Natural killer cell treated with Interleukin-12 subunit alpha and Interleukin-12 subunit beta and Interleukin-15 and Interleukin-18, amount 100 ng/mL, for 72 hours (primary cell): ENCODE data around the gene TMEM143. TPM values are rescaled to one million over a fixed set of nuclear protein-coding genes. Genes with fewer than 3 reads are reported as not detected.

Experiments
- ATAC-seq, 2 donors: fragments of 150-1000 bp; cut with Tn5 transposase in 1 of 2; sonication (Bioruptor Pico), chemical (Tn5 transposase) in 1 of 2; 2 replicates each; pipeline ENCODE4 v1.10.0; 2021
- DNase-seq: peaks from one replicate; pipeline ENCODE4 v3.0.0; 2022; ENCODE audit warnings: low spot score
- H3K27ac Mint-ChIP-seq, 2 donors: 1 replicate in 1 of 2; 2 replicates in 1 of 2; pipeline ENCODE4 v1.8.0; 2022; ENCODE audit warnings: mixed read lengths in 2 of 2, mild to moderate bottlenecking in 1 of 2, moderate library complexity in 1 of 2
- H3K27me3 Mint-ChIP-seq, 2 donors: 1 replicate in 1 of 2; 2 replicates in 1 of 2; pipeline ENCODE4 v1.8.0; 2022; ENCODE audit warnings: mixed read lengths in 2 of 2
- H3K36me3 Mint-ChIP-seq: one replicate; pipeline ENCODE4 v1.8.0; 2022; ENCODE audit warnings: mixed read lengths
- H3K4me1 Mint-ChIP-seq, 2 donors: 1 replicate in 1 of 2; 2 replicates in 1 of 2; pipeline ENCODE4 v1.8.0; 2022; ENCODE audit warnings: low read depth in 2 of 2, mixed read lengths in 2 of 2, mild to moderate bottlenecking in 1 of 2
- H3K4me3 Mint-ChIP-seq: one replicate; pipeline ENCODE4 v1.8.0; 2022; ENCODE audit warnings: mixed read lengths
- H3K9me3 Mint-ChIP-seq: 2 replicates; pipeline ENCODE4 v1.8.0; 2022; ENCODE audit warnings: mixed read lengths
- total RNA-seq, 2 donors: library from RNA; stranded (reverse); gene quantifications; one replicate each; pipeline ENCODE4 v1.2.3, GENCODE V29; 2022

Gene TMEM143
- total RNA-seq, 2 donors from 2014 or later: 6.9 to 25.5 TPM

DNA sequence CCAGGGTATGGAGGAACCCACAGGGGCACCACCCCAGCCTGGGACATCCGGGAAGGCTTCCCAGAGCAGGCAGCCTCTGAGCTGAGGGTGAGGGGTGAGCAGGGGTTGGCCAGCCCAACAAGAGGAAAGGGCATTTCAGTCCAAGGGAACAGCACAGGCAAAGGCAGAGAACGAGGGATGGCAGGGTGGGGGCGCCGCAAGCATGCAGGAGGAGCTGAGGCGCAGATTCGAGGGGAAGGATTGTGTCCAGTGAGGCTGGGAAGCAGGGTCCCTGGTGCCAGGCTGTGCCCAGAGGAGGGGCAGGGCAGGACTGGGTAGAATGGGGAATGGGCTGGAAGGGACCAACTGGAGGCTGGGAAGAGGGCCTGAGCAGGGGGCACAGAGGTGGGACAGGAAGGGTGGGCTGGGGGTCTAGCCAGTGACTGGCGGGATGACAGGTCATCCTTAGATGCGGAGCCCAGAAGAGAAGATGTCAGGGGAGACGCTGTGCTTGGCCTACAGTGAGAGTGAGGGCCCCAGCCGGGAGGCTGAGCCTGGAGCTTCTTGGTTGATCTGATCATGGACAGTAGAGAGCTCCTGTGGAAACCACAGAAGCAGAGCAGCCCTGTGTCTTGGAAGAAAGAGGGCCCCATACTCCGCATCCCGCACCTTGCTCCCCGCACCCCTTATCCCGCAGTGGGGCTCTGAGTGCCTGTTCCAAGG lies 24.8 kb downstream of the TMEM143 start:
- peak in 1 of 2 donors; percentile 4 for ATAC-seq
- Mint-ChIP-seq H3K27ac (peak overlapping the region in 1 of 2 donors; percentile 53), H3K4me1 (peaks cover 8 to 9% of the 10 kb centered on the region in 2 donors)

DNA sequence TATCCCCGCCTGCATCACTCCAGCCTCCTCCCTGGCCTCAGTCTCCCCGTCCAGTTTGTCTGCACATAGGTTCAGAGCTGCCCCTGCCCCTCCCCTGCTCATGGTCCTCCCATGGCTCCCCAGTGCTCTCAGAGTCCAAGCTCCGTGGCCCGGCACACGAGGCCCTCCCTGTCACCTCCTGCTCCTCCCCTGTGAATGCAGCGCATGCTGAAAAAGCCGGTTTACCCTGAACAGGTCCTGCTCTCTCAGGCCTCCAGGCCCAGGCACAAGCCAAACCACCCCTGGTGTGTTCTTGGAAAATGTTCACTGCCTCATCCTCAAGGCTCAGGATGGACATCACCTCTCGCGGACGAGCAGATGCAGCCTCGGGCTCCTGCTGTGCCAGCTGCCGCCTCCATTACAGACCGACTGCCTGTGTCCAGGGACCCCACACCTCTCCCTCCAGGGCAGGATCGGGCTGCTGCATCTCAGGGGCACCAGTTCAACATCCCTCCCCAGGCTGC lies 25.4 kb downstream of the TMEM143 start:
- Mint-ChIP-seq H3K4me3 (no peak overlapping the region), H3K27ac (no peak overlapping the region), H3K4me1 (peaks cover 12 to 14% of the 10 kb centered on the region in 2 donors), H3K9me3 (no peaks in the 10 kb centered on the region), H3K27me3 (no peaks in the 10 kb centered on the region), H3K36me3 (no peaks in the 10 kb centered on the region)
- ATAC-seq (no peak), DNase-seq (no peak)

More for the DNA sequence above, 24.8 kb downstream of the TMEM143 start:
- H3K9me3 Mint-ChIP-seq: no peaks in the 10 kb centered on the region
- H3K27me3 Mint-ChIP-seq: no peaks in the 10 kb centered on the region
- H3K36me3 Mint-ChIP-seq: no peaks in the 10 kb centered on the region
- H3K4me3 Mint-ChIP-seq: no peak overlapping the region
- DNase-seq: no peak

DNA sequence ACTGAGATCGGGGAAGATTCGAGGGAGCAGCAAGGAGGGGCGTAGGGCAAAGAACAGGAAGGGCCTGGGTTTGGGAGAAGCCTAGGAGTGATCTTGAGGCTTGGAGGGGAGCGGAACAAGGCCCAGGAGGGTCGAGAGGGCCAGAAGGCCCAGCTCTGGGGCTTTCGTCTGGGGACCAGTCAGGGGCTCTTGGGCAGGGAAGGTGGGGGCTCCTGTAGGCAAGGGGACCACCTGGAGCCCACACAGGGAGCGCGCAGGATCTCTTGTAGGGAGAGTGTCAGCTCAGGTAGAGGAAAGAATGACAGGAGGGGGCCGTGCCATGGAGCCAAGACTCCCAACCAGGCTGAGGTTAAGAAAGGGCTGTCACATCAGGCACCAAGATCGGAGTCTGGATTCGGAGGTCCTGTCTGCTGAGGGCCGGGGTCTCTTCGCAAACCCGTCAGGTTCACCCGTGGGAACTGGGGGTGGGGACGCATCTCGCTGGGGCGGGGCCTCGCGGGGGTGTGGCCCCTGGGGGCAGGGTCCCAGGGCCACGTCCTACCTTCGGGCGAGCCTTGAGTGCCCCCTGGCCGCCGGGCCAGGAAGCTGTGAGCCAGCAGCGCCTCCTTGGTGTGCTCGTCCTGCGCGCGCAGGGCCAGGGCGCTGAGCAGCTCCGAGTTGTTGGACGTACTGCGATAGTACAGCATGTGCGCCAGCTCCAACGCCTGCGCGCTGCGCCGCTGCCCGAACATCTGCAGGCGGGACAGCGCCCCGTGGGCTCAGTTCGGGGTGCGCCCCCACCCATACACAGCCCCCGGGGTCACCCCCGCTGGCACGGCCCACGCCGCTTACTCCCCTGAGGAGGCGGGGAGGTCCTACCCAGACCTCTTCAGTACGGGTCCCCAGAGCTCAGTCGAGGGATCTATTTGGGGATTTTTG lies 30.0 kb downstream of the TMEM143 start:
- Mint-ChIP-seq H3K4me1 (peaks cover 50 to 51% of the 10 kb centered on the region in 2 donors), H3K4me3 (peak overlapping the region; percentile 98), H3K9me3 (no peaks in the 10 kb centered on the region), H3K27ac (peak overlapping the region; percentile 95 to 97), H3K36me3 (no peaks in the 10 kb centered on the region), H3K27me3 (no peaks in the 10 kb centered on the region)
- ATAC-seq (peak; percentile 88 to 89), DNase-seq (peak; percentile 95)

DNA sequence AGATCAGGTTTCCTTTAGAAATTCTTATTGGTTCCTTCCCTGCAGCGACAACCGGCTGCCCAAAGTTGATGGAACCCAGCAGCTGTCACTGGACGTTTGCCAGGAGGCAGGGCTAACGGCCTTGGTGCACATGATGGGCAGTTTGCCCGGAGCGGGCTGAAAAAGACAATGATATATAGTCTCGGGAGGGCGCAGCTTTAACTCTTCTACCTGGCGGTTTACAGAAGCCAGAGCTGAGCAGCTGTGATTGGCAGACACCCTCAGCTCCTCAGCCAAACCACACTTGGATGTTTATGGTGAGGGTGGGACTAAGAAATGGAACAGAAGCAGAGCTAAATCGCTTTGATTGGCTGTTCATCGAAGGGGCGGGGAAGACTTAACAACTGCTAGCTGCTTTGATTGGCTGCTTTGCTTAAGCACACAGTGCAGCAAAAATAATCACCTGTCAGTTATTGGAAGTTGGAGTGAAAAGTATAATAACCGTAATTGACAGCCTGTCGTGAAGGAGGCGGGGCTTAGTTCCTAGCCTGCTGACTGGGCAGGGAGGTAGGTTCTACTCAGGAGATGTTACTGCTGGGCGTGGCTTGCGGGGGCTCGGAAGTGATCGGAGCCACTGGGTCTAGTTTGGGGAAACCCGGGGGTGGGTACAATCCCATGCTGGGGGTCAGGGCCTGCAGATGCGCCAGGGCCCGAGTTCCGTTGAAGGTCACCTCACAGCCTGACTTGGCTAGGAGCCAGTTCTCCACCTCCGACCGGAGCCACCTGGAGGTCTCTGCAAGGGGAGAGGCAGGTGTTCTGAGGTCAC lies 30.9 kb downstream of the TMEM143 start:
- peaks cover 54 to 56% of the 10 kb centered on the region in 2 donors for H3K4me1 Mint-ChIP-seq
- H3K36me3 Mint-ChIP-seq: peaks cover 4% of the 10 kb centered on the region
- no peaks in the 10 kb centered on the region for H3K9me3 Mint-ChIP-seq
- ATAC-seq: peak; percentile 78 to 83
- H3K27ac Mint-ChIP-seq: peak overlapping the region; percentile 95 to 97
- peak overlapping the region; percentile 98 for H3K4me3 Mint-ChIP-seq
- H3K27me3 Mint-ChIP-seq: no peaks in the 10 kb centered on the region
- peak; percentile 93 for DNase-seq

DNA sequence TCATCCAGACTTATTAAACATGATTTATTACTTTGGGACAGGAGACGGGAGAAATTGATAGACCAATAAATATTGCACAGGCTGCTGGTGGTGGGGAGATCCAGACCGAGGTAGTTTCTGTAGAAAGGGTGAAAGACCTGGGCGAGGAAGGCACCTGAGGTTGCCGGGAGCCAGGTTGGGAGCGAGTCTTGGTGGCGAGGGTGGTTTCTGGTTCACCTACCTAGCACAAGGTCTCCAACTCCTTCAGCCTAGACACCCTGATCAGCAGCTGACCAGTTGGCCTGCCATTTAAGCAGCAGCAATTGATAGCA lies 31.4 kb downstream of the TMEM143 start:
- Mint-ChIP-seq H3K4me1 (peaks cover 57 to 58% of the 10 kb centered on the region in 2 donors), H3K36me3 (peaks cover 4% of the 10 kb centered on the region)

DNA sequence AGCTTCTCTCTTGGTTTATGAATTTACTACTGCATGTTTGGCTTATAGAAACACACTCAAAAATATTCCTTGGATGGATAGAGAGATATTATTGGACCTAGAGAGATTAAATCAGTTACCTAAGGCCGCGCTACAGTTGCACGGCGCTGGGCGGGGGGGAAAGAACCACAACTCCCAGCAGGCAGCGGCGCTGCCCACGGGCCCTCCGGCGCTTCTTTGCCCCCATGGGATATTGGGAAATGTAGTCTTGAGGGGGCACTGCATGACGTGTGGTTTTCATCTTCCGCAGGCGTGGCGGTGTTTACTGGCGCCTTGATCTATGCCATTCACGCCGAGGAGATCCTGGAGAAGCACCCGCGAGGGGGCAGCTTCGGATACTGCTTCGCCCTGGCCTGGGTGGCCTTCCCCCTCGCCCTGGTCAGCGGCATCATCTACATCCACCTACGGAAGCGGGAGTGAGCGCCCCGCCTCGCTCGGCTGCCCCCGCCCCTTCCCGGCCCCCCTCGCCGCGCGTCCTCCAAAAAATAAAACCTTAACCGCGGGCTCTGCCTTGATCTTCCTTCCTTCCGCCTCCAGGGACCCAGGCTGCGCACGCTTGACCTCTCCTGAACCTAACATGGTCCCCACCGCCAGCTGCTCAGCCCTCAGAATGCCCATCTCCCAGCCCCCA lies 33.6 kb downstream of the TMEM143 start:
- Mint-ChIP-seq H3K9me3 (no peaks in the 10 kb centered on the region), H3K4me3 (peak overlapping the region; percentile 81), H3K4me1 (peaks cover 65 to 70% of the 10 kb centered on the region in 2 donors), H3K27me3 (no peaks in the 10 kb centered on the region), H3K36me3 (peaks cover 4% of the 10 kb centered on the region), H3K27ac (peak overlapping the region; percentile 85 to 89)
- DNase-seq (peak; percentile 92), ATAC-seq (peak; percentile 59 to 75)

More for the DNA sequence above, 31.4 kb downstream of the TMEM143 start:
- H3K9me3 Mint-ChIP-seq: no peaks in the 10 kb centered on the region
- H3K27me3 Mint-ChIP-seq: no peaks in the 10 kb centered on the region
- peak overlapping the region; percentile 95 to 97 for H3K27ac Mint-ChIP-seq
- H3K4me3 Mint-ChIP-seq: peak overlapping the region; percentile 98
- DNase-seq (no peak), ATAC-seq (no peak)

DNA sequence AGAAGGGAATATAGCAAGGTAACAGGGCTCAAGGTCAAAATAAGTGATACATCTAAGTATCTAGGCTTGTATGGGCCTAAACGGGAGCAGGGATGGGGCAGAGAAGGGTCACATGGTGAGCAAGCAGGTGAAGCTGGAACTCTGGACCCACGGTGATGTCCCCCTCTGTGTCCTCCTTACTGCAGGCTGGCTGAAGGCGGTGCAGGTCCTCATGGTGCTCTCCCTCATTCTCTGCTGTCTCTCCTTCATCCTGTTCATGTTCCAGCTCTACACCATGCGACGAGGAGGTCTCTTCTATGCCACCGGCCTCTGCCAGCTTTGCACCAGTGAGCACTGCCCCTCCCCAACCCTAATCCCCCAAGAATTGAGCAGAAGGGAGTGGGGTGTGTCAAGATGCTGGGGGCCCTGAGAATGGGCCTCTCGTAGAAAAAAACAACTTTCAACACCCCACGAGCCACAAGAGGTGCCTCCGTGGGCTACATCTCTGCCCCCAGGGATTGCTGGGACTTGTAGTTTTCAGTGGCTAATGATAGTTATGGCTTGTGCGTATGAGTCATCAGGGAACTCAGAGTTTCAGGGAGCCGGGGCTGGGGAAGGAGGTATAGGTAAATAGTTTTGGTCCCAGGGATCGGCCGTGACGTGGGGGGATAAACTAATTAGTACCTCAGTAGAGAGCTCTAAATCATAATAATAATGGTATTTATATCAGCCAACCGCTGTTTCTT lies 34.4 kb downstream of the TMEM143 start:
- no peak for ATAC-seq
- no peaks in the 10 kb centered on the region for H3K9me3 Mint-ChIP-seq
- H3K27me3 Mint-ChIP-seq: no peaks in the 10 kb centered on the region
- no peak for DNase-seq
- H3K36me3 Mint-ChIP-seq: peaks cover 4% of the 10 kb centered on the region
- H3K4me3 Mint-ChIP-seq: peak overlapping the region; percentile 81
- peak overlapping the region; percentile 85 to 89 for H3K27ac Mint-ChIP-seq
- H3K4me1 Mint-ChIP-seq: peaks cover 66 to 71% of the 10 kb centered on the region in 2 donors

DNA sequence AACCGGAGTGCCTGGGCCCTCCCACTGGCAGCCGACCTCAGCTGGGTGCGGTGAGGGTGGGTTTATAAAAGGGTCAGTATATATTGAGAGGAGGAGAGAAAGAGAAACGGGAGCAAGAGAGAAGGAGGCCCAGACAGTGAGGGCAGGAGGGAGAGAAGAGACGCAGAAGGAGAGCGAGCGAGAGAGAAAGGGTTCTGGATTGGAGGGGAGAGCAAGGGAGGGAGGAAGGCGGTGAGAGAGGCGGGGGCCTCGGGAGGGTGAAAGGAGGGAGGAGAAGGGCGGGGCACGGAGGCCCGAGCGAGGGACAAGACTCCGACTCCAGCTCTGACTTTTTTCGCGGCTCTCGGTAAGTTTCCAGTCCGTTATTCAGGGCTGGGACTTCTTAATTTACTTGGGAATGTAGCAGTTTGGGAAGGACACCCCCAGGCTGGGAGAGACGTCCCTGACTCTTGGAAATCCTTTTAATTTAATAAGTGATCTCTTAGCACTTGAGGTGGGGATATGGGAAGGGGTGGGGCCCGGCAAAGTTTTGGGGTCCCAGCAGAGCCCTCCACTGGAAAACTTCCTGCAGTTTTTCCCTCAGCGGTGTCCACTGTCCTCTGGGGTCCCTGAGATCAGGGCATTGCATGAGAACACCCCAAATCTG lies 38.4 kb downstream of the TMEM143 start, which contains the start of gene EMP3:
TSS of gene EMP3 (plus strand) at position 288 of the 646 bp plus-strand sequence. CDS start 1,293 bp downstream, outside the sequence.
- no peaks in the 10 kb centered on the region for H3K9me3 Mint-ChIP-seq
- peak within 1 kb of the TSS; percentile 95 for H3K4me3 Mint-ChIP-seq
- ATAC-seq: peak; percentile 25 to 41
- H3K27ac Mint-ChIP-seq: peak within 1 kb of the TSS; percentile 96 to 97
- no peaks in the 10 kb centered on the region for H3K27me3 Mint-ChIP-seq
- peaks cover 4% of the 10 kb centered on the region for H3K36me3 Mint-ChIP-seq
- peaks cover 68 to 72% of the 10 kb centered on the region in 2 donors for H3K4me1 Mint-ChIP-seq
- DNase-seq: peak; percentile 86

DNA sequence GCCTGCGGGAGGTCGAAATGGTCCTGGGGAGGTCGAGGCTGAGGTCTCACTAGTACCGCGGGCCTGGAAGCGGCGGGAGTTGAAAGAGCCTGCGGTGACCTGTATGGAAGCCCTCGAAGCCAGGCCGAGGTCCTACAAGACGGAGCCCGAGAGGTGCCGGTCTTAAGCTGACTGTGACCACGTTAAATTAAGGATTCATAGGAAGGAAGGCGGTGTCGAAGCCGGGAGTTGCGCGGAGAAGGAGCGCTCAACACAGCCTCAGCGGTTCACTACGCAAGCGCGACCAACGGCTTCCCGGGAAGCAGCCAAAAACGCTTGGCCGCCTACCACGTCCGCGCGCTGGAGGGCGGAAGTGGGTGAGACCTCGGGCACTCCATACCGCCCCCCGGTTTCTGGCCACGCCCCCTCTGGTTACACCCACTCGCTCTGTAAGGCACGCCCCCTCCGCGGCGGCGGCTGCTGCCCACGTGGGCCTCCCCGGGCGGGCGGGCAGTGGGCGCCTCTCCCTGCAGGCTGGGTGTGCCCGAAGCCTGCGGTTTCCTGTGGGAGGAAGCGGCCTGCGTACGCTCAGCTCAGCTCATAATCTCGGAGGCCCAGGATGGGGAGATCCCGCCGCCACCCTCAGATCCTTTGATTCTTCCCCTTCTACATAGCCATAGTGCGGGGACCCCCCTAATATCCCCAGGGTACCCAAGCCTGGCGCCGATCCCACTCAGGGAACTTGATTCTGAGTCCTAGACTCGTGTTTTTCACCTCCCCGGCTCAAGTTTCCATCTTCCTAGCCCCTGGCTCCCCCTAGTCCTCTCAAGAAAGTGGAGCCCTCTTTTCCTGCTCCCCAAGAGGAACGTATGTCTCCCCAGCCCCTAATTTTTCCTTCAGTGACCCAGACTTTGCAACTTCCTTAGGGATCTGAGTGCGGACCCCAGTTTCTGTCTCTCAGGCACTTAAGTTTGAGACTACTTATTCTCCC lies 41.8 kb downstream of the TMEM143 start:
- ATAC-seq (peak; percentile 90 to 91), DNase-seq (peak; percentile 100)
- H3K27me3 Mint-ChIP-seq: no peaks in the 10 kb centered on the region
- H3K4me3 Mint-ChIP-seq: peak overlapping the region; percentile 91
- no peaks in the 10 kb centered on the region for H3K9me3 Mint-ChIP-seq
- peak overlapping the region; percentile 96 to 97 for H3K27ac Mint-ChIP-seq
- no peaks in the 10 kb centered on the region for H3K36me3 Mint-ChIP-seq
- peaks cover 42 to 57% of the 10 kb centered on the region in 2 donors for H3K4me1 Mint-ChIP-seq

DNA sequence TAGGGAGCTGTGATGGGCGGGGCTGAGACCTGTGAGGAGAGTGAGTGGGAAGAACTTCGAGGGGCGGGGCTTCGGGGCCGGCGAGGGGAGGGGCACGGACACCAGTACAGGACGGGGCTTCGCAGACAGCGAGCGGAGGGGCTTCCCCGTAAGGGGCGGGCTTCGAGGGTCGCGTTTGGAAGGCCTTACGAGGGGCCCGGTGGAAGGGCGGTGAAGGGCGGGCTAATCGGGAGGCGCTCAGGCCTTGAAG lies 42.4 kb downstream of the TMEM143 start:
- H3K9me3 Mint-ChIP-seq: no peaks in the 10 kb centered on the region
- H3K4me1 Mint-ChIP-seq: peaks cover 42 to 51% of the 10 kb centered on the region in 2 donors
- H3K36me3 Mint-ChIP-seq: no peaks in the 10 kb centered on the region
- H3K4me3 Mint-ChIP-seq: peak overlapping the region; percentile 91
- peak; percentile 85 to 88 for ATAC-seq
- no peaks in the 10 kb centered on the region for H3K27me3 Mint-ChIP-seq
- peak; percentile 98 for DNase-seq
- H3K27ac Mint-ChIP-seq: peak overlapping the region; percentile 96 to 97
